Osteocyte (in vitro differentiated cells): ENCODE results near the gene ANO3. TPM values are rescaled to one million over a fixed set of nuclear protein-coding genes. Genes with fewer than 3 reads are reported as not detected.
A peak's percentile ranks its signal among the peaks of the same experiment; 100 is the strongest.

Source experiments
- DNase-seq: peaks from one replicate; pipeline ENCODE4 v3.0.0; 2021; ENCODE audit warnings: mixed read lengths; ENCODE audit not compliant: unreplicated experiment; ENCODE audit errors: extremely low spot score
- H3K27ac Mint-ChIP-seq: one replicate; pipeline ENCODE4 v1.8.0; 2021; ENCODE audit warnings: mild to moderate bottlenecking, mixed read lengths; ENCODE audit not compliant: unreplicated experiment
- H3K27me3 Mint-ChIP-seq: one replicate; pipeline ENCODE4 v1.8.0; 2021; ENCODE audit warnings: mixed read lengths; ENCODE audit not compliant: unreplicated experiment
- H3K36me3 Mint-ChIP-seq: one replicate; pipeline ENCODE4 v1.8.0; 2021; ENCODE audit warnings: mixed read lengths; ENCODE audit not compliant: unreplicated experiment
- H3K4me1 Mint-ChIP-seq: one replicate; pipeline ENCODE4 v1.8.0; 2021; ENCODE audit warnings: mixed read lengths; ENCODE audit not compliant: unreplicated experiment
- H3K4me3 Mint-ChIP-seq: one replicate; pipeline ENCODE4 v1.8.0; 2021; ENCODE audit warnings: mild to moderate bottlenecking, moderate library complexity, mixed read lengths; ENCODE audit not compliant: unreplicated experiment
- H3K9me3 Mint-ChIP-seq: one replicate; pipeline ENCODE4 v1.8.0; 2021; ENCODE audit warnings: mixed read lengths; ENCODE audit not compliant: unreplicated experiment
- total RNA-seq: library from RNA; stranded (reverse); gene quantifications from 2 replicates; pipeline ENCODE4 v1.2.1, GENCODE V29; 2021
- TF ChIP-seq, protein P1 (sequence below): fragments of 200-600 bp; sonication (generic); IDR thresholded peaks from 2 replicates; pipeline ENCODE4 v1.5.0; 2021; ENCODE audit warnings: antibody characterized with exemption, mild to moderate bottlenecking, moderate library complexity

ANO3 gene
- total RNA-seq, 1 donor from 2014 or later, result not detected

GRCh38 chr11:26541870-26542269 lies 209.9 kb downstream of the ANO3 start:
- no peaks in the 10 kb centered on the region for H3K9me3 Mint-ChIP-seq
- H3K27ac Mint-ChIP-seq, result no peak overlapping the region
- no peak for DNase-seq
- no peak overlapping the region for H3K4me3 Mint-ChIP-seq
- H3K27me3 Mint-ChIP-seq, result peaks cover 12% of the 10 kb centered on the region
- TF ChIP-seq, protein P1, sequence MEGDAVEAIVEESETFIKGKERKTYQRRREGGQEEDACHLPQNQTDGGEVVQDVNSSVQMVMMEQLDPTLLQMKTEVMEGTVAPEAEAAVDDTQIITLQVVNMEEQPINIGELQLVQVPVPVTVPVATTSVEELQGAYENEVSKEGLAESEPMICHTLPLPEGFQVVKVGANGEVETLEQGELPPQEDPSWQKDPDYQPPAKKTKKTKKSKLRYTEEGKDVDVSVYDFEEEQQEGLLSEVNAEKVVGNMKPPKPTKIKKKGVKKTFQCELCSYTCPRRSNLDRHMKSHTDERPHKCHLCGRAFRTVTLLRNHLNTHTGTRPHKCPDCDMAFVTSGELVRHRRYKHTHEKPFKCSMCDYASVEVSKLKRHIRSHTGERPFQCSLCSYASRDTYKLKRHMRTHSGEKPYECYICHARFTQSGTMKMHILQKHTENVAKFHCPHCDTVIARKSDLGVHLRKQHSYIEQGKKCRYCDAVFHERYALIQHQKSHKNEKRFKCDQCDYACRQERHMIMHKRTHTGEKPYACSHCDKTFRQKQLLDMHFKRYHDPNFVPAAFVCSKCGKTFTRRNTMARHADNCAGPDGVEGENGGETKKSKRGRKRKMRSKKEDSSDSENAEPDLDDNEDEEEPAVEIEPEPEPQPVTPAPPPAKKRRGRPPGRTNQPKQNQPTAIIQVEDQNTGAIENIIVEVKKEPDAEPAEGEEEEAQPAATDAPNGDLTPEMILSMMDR, result no peak
- no peaks in the 10 kb centered on the region for H3K4me1 Mint-ChIP-seq
- no peaks in the 10 kb centered on the region for H3K36me3 Mint-ChIP-seq

DNA sequence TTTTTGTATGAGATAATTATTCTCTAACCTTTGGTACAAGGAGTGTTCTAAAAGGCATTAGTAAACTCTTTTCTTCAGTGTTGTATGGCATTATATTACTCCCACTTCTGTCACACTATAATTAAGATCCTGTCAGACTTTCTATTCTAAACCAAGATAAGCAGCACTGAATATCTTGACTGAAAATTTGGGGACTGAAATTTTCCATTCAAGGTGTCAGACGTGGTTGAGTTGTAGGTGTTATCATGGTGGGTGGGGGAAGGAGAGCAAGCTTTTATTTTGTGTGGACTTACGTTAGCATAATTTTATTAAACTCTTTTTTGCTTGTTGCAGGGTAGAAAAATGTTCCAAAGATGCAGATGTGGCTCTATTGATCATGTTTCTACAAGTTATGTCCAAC lies 217.2 kb downstream of the ANO3 start:
- no peak for DNase-seq
- no peak overlapping the region for H3K27ac Mint-ChIP-seq
- H3K27me3 Mint-ChIP-seq, result peaks cover 38% of the 10 kb centered on the region
- H3K36me3 Mint-ChIP-seq, result no peaks in the 10 kb centered on the region
- no peak overlapping the region for H3K4me3 Mint-ChIP-seq
- H3K9me3 Mint-ChIP-seq, result no peaks in the 10 kb centered on the region
- H3K4me1 Mint-ChIP-seq, result no peaks in the 10 kb centered on the region
- TF ChIP-seq, protein P1, result no peak

GRCh38 chr11:26550022-26550421 lies 218.1 kb downstream of the ANO3 start:
- H3K4me1 Mint-ChIP-seq, result no peaks in the 10 kb centered on the region
- DNase-seq, result no peak
- TF ChIP-seq, protein P1, result no peak
- peaks cover 39% of the 10 kb centered on the region for H3K27me3 Mint-ChIP-seq
- H3K27ac Mint-ChIP-seq, result no peak overlapping the region
- H3K36me3 Mint-ChIP-seq, result no peaks in the 10 kb centered on the region
- H3K4me3 Mint-ChIP-seq, result no peak overlapping the region
- H3K9me3 Mint-ChIP-seq, result no peaks in the 10 kb centered on the region

GRCh38 chr11:26551186-26551801 lies 219.4 kb downstream of the ANO3 start:
- no peaks in the 10 kb centered on the region for H3K36me3 Mint-ChIP-seq
- H3K4me1 Mint-ChIP-seq, result no peaks in the 10 kb centered on the region
- peaks cover 39% of the 10 kb centered on the region for H3K27me3 Mint-ChIP-seq
- H3K4me3 Mint-ChIP-seq, result no peak overlapping the region
- H3K9me3 Mint-ChIP-seq, result no peaks in the 10 kb centered on the region
- TF ChIP-seq, protein P1, result peak; percentile 64
- H3K27ac Mint-ChIP-seq, result no peak overlapping the region
- DNase-seq, result no peak

DNA sequence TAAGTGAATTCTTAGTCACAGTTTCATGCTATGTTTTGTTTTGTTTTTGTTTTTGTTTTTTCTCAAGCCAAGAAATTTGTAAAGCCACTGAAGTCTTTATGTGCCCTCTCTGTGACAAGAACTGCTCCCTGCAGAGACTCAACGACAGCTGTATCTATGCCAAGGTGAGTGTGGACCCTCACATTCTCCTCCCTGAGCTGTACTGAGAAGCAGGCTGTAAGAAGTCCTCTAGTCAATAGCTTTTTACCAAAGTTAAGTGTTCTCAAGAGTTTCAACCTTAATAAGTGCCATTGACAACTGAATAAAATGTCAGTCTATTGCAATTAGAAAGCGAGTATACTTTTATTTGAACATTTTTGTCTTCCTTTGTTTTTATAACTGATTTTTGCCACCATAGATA lies 221.3 kb downstream of the ANO3 start:
- Mint-ChIP-seq H3K9me3 (no peaks in the 10 kb centered on the region), H3K4me1 (peaks cover 7% of the 10 kb centered on the region), H3K27me3 (peaks cover 42% of the 10 kb centered on the region), H3K27ac (no peak overlapping the region), H3K36me3 (no peaks in the 10 kb centered on the region), H3K4me3 (no peak overlapping the region)
- TF ChIP-seq, protein P1, result no peak
- no peak for DNase-seq
